ENCODE results near the gene PPP1R9B.

DNA sequence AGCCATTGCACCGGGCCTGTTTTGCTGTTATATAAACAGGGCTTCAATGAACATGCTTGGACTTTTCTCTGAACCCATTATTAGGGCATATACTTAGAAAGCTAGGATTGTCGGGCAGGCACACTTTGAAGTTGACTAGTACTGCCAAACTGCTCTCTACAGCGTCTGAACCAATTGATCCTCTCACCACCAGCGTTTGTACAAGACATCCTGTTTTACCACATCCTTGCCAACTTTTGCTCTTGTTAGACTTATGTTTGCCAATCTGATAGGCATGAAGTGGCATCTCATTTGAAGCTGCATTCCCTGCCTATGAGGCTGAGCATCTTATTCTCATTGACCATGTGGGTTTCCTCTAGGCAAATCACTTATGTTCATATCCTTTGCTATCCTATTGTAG is 7.4 kb upstream of the PPP1R9B start:
- no peak for TF ChIP-seq EP300 (IDR thresholded peaks at IDR 0.05)
- TF ChIP-seq, protein P1, sequence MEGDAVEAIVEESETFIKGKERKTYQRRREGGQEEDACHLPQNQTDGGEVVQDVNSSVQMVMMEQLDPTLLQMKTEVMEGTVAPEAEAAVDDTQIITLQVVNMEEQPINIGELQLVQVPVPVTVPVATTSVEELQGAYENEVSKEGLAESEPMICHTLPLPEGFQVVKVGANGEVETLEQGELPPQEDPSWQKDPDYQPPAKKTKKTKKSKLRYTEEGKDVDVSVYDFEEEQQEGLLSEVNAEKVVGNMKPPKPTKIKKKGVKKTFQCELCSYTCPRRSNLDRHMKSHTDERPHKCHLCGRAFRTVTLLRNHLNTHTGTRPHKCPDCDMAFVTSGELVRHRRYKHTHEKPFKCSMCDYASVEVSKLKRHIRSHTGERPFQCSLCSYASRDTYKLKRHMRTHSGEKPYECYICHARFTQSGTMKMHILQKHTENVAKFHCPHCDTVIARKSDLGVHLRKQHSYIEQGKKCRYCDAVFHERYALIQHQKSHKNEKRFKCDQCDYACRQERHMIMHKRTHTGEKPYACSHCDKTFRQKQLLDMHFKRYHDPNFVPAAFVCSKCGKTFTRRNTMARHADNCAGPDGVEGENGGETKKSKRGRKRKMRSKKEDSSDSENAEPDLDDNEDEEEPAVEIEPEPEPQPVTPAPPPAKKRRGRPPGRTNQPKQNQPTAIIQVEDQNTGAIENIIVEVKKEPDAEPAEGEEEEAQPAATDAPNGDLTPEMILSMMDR (IDR thresholded peaks at IDR 0.05): no peak

Data from esophagus muscularis mucosa (tissue), 3 donors.